CD4-positive, alpha-beta T cell treated with Interleukin-10 for 1 hour (primary cell): Measurements from ENCODE around the gene EDC3.
"Not testable (repeated sequence)": the region's sequence is repeated elsewhere in the genome, so short reads cannot be mapped to it uniquely, and the experiment has no call there.

Experiments used
- DNase-seq: peaks from one replicate; pipeline ENCODE4 v3.0.0-alpha.2; 2020

EDC3 gene

DNA sequence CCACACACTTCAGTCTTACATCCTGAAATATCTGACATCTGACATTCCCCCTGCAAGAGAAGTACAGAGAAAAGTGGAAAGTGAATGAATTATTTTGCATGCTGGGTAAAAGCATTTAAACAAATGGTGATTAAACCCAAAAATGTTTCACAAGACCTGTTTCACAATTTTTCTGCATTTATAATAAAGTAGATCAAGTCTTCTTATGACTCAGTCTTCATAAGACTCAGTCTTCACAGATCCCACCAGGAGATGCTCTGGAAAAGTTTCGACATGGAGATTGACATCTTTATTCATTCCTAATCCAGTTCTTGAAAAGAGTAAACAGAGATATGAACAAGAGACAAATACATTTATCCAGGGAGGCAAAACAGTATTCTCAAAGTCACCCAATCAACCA lies 13.2 kb upstream of the EDC3 start:
- no peak for DNase-seq

DNA sequence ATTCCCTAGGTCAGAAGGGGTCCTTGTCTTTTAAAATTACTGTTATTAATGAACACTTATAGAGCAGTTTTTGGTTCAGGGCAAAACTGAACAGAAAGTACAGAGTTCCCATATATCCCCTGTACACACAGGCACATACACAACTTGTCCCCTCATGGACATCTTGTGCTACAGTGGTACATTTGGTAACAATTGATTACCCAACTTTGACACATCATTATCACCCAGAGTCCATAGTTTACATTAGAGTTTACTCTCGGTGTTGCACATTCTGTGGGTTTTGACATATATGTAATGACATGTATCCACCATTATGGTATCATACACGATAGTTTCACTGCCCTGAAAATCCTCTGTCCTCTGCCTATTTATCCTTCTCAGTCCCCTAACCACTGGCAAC lies 984 bp upstream of the EDC3 start:
- no peak for DNase-seq

GRCh38 chr15:74696398-74696729 lies 540 bp upstream of the EDC3 start:
- DNase-seq, result no peak

GRCh38 chr15:74692327-74692726 lies 3.5 kb downstream of the EDC3 start:
- no peak for DNase-seq

DNA sequence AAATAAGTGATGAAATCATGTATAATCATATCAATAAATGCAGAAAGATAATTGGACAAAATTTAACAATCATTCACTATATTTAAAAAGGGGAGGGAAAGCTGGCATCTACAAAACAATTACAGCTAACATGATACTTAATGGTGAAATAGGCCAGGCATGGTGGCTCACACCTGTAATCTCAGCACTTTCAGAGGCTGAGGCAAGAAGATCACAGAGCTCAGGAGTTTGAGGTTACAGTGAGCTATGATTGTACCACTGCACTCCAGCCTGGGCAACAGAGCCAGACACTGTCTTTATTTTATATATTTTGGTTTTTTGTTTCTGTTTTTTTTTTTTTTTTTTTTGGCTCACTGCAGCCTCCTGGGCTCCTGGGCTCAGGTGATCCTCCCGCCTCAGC lies 12.1 kb downstream of the EDC3 start:
- DNase-seq, result no peak

DNA sequence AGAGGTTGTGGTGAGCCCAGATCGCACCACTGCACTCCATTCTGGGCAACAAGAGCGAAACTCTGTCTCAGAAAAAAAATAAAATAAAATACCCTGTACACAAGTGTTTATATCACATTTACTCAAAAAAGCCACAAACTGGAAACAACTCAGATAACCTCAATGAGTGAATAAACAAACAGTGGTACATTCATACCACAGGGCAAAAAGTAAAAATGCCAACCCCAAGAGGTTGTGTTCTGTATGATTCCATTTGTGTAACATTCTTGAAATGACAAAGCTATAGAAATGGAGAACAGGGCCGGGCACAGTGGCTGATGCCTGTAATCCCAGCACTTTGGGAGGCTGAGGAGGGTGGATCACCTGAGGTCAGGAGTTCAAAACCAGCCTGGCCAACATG lies 12.9 kb downstream of the EDC3 start:
- no peak for DNase-seq

DNA sequence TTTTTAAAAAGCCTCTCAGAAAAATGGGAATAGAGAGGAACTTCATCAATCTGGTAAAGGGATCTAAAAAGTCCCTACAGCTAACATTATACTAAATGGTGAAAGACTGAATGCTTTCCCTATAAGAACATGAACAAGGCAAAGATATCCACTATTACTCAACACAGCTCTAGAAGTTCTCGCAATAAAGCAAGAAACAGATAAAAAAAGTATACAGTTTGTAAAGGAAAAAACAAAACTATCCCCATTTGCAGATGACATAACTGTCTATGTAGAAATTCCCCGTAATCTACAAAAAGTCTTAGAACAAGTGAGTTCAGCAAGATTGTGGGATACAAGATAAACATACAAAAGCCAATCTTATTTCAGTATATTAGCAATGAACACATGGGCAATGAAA lies 15.4 kb downstream of the EDC3 start:
- DNase-seq, result no peak

GRCh38 chr15:74676801-74677200 lies 19.0 kb downstream of the EDC3 start:
- no peak for DNase-seq

DNA sequence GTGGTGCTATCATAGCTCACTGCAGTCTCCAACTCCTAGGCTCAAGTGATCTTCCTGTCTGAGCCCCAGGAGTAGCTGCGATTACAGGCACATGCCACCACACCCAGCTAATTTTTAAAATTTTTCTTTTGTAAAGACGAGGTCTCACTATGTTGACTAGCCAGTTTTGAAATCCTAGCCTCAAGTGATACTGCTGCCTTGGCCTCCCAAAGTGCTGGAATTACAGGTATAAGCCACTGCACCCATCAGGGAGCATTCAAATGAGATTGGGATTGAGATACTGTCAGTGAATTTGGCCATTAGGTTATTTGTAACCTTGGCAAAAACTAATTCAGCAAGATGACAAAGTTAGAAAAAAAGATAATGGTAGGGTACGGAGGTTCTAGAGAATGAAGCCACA lies 21.7 kb downstream of the EDC3 start:
- no peak for DNase-seq

GRCh38 chr15:74669627-74670026 lies 26.2 kb downstream of the EDC3 start:
- DNase-seq, result no peak

DNA sequence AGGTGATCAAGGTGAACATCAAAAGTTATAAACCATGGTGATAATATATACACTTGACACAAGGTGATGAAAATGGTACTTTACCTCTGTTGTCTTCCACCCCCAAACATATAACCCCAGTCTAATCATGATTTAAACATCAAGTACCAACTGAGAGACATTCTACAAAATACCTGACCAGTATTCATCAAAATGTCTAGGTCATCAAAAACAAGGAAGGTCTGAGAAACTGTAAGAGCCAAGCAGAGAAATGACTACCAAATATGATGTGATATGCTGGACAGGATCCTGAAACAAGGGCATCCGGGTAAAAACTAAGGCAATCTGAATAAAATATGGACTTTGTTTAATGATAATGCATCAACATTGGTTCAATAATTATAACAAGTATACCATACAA lies 27.8 kb downstream of the EDC3 start:
- DNase-seq, result no peak

- DNase-seq, result no peak
These were observed 31.2 kb downstream of the EDC3 start for GRCh38 chr15:74664670-74665069.

DNA sequence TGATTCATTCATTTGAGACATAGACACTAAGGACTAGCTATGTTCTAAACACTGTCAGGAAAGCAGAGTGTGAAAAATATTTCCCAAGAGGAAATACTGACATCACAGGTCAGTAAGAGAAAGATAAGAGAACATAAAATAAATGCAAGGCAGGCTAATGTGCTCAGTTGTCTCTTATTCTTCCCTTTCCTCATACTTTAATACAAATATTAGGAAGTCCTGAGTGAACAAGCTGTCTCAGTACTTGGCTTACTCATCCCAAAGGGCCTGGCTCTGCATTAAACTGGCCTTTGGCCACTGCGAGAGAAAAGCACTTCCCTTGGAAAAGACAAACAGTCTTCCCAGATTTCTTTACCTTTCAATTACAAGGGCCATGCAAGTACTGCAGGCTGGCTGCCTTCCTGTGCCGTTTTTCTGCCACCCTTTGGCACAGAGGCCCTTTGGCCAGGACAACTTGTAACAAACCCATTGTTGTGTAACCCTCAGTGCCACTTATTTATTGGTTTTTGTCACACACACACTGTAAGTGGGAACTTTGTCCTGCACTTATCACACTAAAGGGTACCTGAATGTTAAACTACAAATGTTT lies 31.7 kb downstream of the EDC3 start:
- DNase-seq, result no peak

DNA sequence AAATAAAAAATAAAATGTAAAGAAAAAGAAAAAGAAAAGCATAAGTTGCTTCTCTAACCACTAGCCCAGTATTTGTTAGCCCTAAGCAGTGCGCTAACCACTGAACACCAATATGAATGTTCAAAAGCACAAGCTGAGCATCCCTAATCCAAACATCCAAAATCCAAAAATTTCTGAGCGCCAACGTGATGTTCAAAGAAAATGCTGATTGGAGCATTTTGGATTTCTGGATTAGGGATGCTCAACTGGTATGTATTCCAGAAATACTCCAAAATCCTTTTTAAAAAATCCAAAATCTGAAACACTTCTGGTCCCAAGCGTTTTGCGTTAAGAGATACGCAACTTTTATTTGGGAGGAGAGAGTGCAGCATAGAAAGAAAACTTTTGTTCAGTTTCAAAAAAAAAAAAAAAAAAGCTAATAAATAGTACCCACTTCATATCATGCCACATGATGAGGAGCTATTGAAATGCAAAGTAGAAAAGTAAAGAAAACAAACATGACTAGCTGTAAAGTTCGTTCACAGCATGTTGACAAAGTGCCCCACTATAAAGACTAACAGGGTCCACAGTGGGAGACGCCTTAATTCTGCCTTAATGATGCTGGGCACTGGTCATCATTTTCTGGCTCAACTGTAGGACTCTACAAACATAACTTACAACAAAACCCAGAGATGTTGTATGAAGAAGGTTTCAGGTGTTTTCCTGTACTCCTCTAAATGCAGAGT lies 32.4 kb downstream of the EDC3 start:
- no peak for DNase-seq

DNA sequence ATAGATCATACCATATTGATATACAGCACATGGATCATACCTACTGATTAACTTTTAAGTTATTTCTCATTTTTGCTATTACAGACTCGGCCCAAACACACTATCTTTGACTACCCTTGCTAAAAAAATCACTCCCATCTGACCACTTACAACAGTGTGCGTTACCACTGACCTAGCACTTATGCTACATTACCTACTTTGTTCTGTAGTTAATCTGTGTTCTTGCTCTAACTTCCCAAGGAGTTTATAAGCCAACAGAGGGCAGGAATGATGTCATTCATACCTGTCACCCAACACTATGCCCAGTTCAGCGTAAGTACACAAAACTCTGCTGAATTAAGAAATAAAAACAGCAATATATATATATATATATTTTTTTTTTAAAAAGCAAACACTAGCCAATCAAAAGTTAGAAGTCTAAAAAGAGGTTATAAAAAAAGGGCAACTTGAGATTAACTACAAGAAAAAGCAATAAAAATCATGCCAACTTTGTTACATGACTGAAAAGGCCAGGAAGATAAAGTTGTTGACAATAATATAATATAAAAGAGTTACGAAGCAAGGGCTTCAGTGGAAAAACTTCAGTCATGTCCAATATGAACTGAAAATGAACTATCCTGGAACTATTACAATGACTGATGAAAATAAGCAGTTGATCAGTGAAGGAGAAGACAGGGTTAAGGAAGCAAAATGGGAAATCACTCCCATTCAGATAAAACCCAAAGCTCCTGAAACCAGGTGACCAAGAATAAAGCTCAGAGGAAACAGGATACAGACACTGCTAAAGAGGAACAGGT lies 33.6 kb downstream of the EDC3 start:
- no peak for DNase-seq

GRCh38 chr15:74661280-74661679 lies 34.5 kb downstream of the EDC3 start:
- DNase-seq, result not testable (repeated sequence)

GRCh38 chr15:74657846-74658245 lies 38.0 kb downstream of the EDC3 start:
- no peak for DNase-seq

GRCh38 chr15:74656935-74657535 lies 38.8 kb downstream of the EDC3 start:
- no peak for DNase-seq

DNA sequence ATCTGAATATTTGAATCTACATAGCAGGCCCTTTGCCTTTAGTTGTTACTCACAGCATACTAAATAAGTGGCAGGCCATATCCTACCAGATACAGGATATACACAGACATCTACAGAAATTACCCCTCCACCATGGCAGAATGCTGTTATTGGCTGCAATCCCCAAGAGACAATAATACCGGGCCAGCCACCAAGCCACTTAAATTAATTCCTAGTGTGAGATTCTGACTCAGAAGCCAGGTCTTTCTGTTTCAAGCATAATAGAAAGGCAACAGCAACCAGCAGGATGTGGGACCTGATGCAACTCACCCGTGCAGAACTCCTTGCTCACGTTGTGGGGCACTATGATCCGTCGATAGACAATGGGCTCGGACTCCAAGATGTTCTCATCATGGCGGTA lies 40.4 kb downstream of the EDC3 start:
- DNase-seq, result no peak

- no peak for DNase-seq
These were observed 42.3 kb downstream of the EDC3 start for GRCh38 chr15:74653426-74654102.

DNA sequence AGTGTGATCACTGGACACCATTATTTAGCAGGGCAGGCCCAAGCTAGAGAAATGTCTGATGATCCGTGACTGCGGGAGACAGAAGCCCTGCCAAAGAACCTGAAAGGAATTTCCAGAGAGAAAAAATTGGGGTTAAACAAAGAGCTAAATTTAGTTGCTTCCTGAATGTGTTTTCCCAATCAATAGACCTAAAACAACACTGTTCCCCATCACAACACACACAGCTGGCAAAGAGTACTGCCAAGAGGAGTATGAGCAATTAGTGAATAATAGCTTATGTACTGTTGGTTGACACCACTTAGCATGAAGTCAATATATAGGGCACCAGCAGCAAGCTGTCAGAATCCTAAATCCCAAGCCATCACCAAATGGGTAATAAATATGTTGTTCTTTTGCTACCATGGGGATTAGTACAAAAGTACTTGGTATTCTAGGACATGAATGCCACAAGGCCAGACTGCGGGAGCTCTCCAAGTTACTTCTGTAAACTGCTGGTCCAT lies 44.5 kb downstream of the EDC3 start:
- no peak for DNase-seq

- no peak for DNase-seq
These were observed 47.6 kb downstream of the EDC3 start for GRCh38 chr15:74648051-74648842.
